HepG2 (cell line): ENCODE measurements around the gene SFT2D1. TPM values are rescaled to one million over a fixed set of nuclear protein-coding genes. Genes with fewer than 3 reads are reported as not detected.

ENCODE experiments used
- AKNA ChIP-seq: sonication (generic); formaldehyde crosslinking; IDR thresholded peaks from 2 replicates; pipeline ENCODE4 v1.4.0; 2020; ENCODE audit warnings: missing genetic modification reagents, borderline replicate concordance
- ATRX ChIP-seq: sonication (generic); formaldehyde crosslinking; IDR thresholded peaks from 2 replicates; pipeline ENCODE4 v1.4.0; 2020; ENCODE audit warnings: missing genetic modification reagents, borderline replicate concordance
- ETV6 ChIP-seq: sonication (generic); formaldehyde crosslinking; conservative IDR thresholded peaks from 2 replicates; pipeline ENCODE4 v1.4.0; 2020; ENCODE audit warnings: missing genetic modification reagents
- GLMP ChIP-seq: sonication (generic); formaldehyde crosslinking; IDR thresholded peaks from 2 replicates; pipeline ENCODE4 v1.9.0; 2021; ENCODE audit warnings: missing genetic modification reagents, mild to moderate bottlenecking, borderline replicate concordance
- HNRNPLL ChIP-seq: fragments of 200-400 bp; formaldehyde crosslinking; IDR thresholded peaks from 2 replicates; pipeline ENCODE4 v1.6.1; 2017; ENCODE audit warnings: mild to moderate bottlenecking, low read depth, low read length; ENCODE audit not compliant: poor library complexity, severe bottlenecking
- ISL2 ChIP-seq: sonication (generic); formaldehyde crosslinking; IDR thresholded peaks from 2 replicates; pipeline ENCODE4 v1.5.0; 2020; ENCODE audit warnings: missing genetic modification reagents
- JUND ChIP-seq: sonication (generic); formaldehyde crosslinking; IDR thresholded peaks from 2 replicates; pipeline ENCODE4 v1.8.0; 2022; ENCODE audit warnings: mild to moderate bottlenecking, missing genetic modification reagents
- MEIS2 ChIP-seq: sonication (generic); formaldehyde crosslinking; IDR thresholded peaks from 2 replicates; pipeline ENCODE4 v1.9.0; 2021; ENCODE audit warnings: mild to moderate bottlenecking, missing genetic modification reagents
- ZBTB26 ChIP-seq: IDR thresholded peaks from 2 replicates; pipeline ENCODE4 v1.6.1; 2016; ENCODE audit warnings: missing compliant biosample characterization, missing genetic modification reagents, borderline replicate concordance
- ZNF251 ChIP-seq: sonication (generic); formaldehyde crosslinking; IDR thresholded peaks from 2 replicates; pipeline ENCODE4 v1.9.0; 2021; ENCODE audit warnings: mild to moderate bottlenecking, missing genetic modification reagents
- ZNF614 ChIP-seq: IDR thresholded peaks from 2 replicates; pipeline ENCODE4 v1.6.1; 2018; ENCODE audit warnings: missing biosample characterization, missing genetic modification reagents, inconsistent platforms, borderline replicate concordance
- ZNF75D ChIP-seq: sonication (generic); formaldehyde crosslinking; IDR thresholded peaks from 2 replicates; pipeline ENCODE4 v1.8.1; 2023; ENCODE audit warnings: missing genetic modification reagents, mild to moderate bottlenecking, borderline replicate concordance
- polyA plus RNA-seq, 8 experiments: library from polyadenylated mRNA; depleted of rRNA in 3 of 8; stranded (reverse) in 7 of 8; unstranded in 1 of 8; fragments of >200 nt; fragmentation: Illumina TruSeq in 4 of 8; extraction: Trizol in 4 of 8; gene quantifications; 2 replicates each; pipeline versions ENCODE4 v1.2.1 to v1.2.3, GENCODE V29; 2011 to 2016; ENCODE audit warnings: low read depth in 4 of 8, missing spikeins in 1 of 8, mixed read lengths in 1 of 8; ENCODE audit not compliant: insufficient read depth in 1 of 8
- total RNA-seq, 5 experiments: library from RNA; depleted of rRNA; stranded (reverse); fragments of >200 nt; fragmentation: Illumina TruSeq; extraction: Trizol; gene quantifications; 2 replicates each; pipeline ENCODE4 v1.2.3, GENCODE V29; 2016; ENCODE audit warnings: low read depth in 1 of 5
- TF ChIP-seq, protein P1 (sequence below): sonication (generic); formaldehyde crosslinking; conservative IDR thresholded peaks from 2 replicates; pipeline ENCODE4 v1.5.0; 2020; ENCODE audit warnings: missing genetic modification reagents
- TF ChIP-seq, protein P2 (sequence below), 2 experiments: sonication (generic) in 1 of 2; formaldehyde crosslinking in 1 of 2; IDR thresholded peaks; 2 replicates each; pipeline versions ENCODE4 v1.5.1 to v1.6.1; 2011 to 2020; ENCODE audit warnings: borderline replicate concordance in 1 of 2, low read depth in 1 of 2, low read length in 1 of 2, mild to moderate bottlenecking in 1 of 2, missing genetic modification reagents in 1 of 2, moderate library complexity in 1 of 2
- TF ChIP-seq, protein P3 (sequence below): sonication (generic); formaldehyde crosslinking; IDR thresholded peaks from 2 replicates; pipeline ENCODE4 v1.5.1; 2020; ENCODE audit warnings: mild to moderate bottlenecking, missing genetic modification reagents, borderline replicate concordance

Gene SFT2D1
- total and polyA plus RNA-seq, 2 of the 13 experiments (the other 11 are each of a cell fraction or from before 2014, with no cell fraction given) = 115 to 147 TPM

GRCh38 chr6:166387642-166388289 lies 45.4 kb upstream of the SFT2D1 start (continued):
- TF ChIP-seq, protein P1, sequence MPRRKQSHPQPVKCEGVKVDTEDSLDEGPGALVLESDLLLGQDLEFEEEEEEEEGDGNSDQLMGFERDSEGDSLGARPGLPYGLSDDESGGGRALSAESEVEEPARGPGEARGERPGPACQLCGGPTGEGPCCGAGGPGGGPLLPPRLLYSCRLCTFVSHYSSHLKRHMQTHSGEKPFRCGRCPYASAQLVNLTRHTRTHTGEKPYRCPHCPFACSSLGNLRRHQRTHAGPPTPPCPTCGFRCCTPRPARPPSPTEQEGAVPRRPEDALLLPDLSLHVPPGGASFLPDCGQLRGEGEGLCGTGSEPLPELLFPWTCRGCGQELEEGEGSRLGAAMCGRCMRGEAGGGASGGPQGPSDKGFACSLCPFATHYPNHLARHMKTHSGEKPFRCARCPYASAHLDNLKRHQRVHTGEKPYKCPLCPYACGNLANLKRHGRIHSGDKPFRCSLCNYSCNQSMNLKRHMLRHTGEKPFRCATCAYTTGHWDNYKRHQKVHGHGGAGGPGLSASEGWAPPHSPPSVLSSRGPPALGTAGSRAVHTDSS (CRISPR knock-in tag) = no peak
- TF ChIP-seq ISL2 (CRISPR knock-in tag) = peak; percentile 98
- TF ChIP-seq, protein P2, sequence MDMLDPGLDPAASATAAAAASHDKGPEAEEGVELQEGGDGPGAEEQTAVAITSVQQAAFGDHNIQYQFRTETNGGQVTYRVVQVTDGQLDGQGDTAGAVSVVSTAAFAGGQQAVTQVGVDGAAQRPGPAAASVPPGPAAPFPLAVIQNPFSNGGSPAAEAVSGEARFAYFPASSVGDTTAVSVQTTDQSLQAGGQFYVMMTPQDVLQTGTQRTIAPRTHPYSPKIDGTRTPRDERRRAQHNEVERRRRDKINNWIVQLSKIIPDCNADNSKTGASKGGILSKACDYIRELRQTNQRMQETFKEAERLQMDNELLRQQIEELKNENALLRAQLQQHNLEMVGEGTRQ (IDR thresholded peaks at IDR 0.05; ENCODE audit: low read depth, low read length) = no peak
- TF ChIP-seq, protein P2 (CRISPR knock-in tag; IDR thresholded peaks at IDR 0.05; ENCODE audit: borderline replicate concordance) = no peak
- no peak for TF ChIP-seq HNRNPLL
- no peak for TF ChIP-seq GLMP (CRISPR knock-in tag)
- peak; percentile 14; the same call in 1 of the 2 replicates for TF ChIP-seq ZBTB26
- no peak for TF ChIP-seq ATRX (CRISPR knock-in tag)
- no peak for TF ChIP-seq ZNF251 (CRISPR knock-in tag)
- no peak; the same call in 1 of the 2 replicates for TF ChIP-seq AKNA (CRISPR knock-in tag)
- no peak; the same call in 1 of the 2 replicates for TF ChIP-seq JUND
- TF ChIP-seq ZNF614 (CRISPR knock-in tag) = peak; percentile 97
- no peak for TF ChIP-seq ETV6
- no peak for TF ChIP-seq ZNF75D
- TF ChIP-seq, protein P3, sequence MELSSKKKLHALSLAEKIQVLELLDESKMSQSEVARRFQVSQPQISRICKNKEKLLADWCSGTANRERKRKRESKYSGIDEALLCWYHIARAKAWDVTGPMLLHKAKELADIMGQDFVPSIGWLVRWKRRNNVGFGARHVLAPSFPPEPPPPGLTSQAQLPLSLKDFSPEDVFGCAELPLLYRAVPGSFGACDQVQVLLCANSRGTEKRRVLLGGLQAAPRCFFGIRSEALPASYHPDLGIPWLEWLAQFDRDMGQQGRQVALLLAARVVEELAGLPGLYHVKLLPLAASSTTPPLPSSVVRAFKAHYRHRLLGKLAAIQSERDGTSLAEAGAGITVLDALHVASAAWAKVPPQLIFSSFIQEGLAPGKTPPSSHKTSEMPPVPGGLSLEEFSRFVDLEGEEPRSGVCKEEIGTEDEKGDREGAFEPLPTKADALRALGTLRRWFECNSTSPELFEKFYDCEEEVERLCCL (CRISPR knock-in tag) = no peak
- TF ChIP-seq MEIS2 (CRISPR knock-in tag) = peak; percentile 29; the same call in 1 of the 2 replicates
